IMR-90 (cell line): ENCODE data around the gene RER1. TPM values are rescaled to one million over a fixed set of nuclear protein-coding genes. Genes with fewer than 3 reads are reported as not detected.

Source experiments
- ATAC-seq: fragments of 200-7000 bp; cut with Tn5 transposase; 2 replicates; pipeline ENCODE4 v1.9.1; 2020; ENCODE audit warnings: low read depth, mild to moderate bottlenecking, moderate library complexity
- BruUV-seq: library from RNA; stranded (reverse); fragments of 400-500 nt; replicated peaks from 2 replicates; lab custom pipeline; 2021; lab: Mats Ljungman, UMichigan
- CTCF ChIA-PET: fragments of 300-600 bp; formaldehyde crosslinking; extraction: SDS; loops from one replicate; lab custom pipeline; 2021; ENCODE audit warnings: antibody characterized with exemption; lab: Yijun Ruan, JAX
- POLR2A ChIA-PET: fragments of 300-600 bp; sonication (Branson Sonifier 250); formaldehyde crosslinking; loops from one replicate; lab custom pipeline; 2022; ENCODE audit warnings: antibody characterized with exemption; ENCODE audit not compliant: unreplicated experiment; lab: Charles Lee
- DNase-seq: peaks from one replicate; pipeline ENCODE4 v3.0.0; 2013
- H2AFZ ChIP-seq: replicated peaks from 2 replicates; pipeline ENCODE3; 2013; ENCODE audit warnings: low read length, mild to moderate bottlenecking; ENCODE audit not compliant: poor library complexity
- H2AK5ac ChIP-seq: 2 replicates; pipeline ENCODE4 v1.6.1; 2013; ENCODE audit warnings: low read depth, low read length, inconsistent platforms
- H2AK9ac ChIP-seq: replicated peaks from 2 replicates; pipeline ENCODE3; 2013; ENCODE audit warnings: mild to moderate bottlenecking, low read depth, low read length, moderate library complexity; ENCODE audit not compliant: poor library complexity
- H2BK120ac ChIP-seq: 2 replicates; pipeline ENCODE4 v1.6.1; 2013; ENCODE audit warnings: low read depth, low read length, inconsistent platforms
- H2BK15ac ChIP-seq: 3 replicates; pipeline ENCODE4 v1.6.1; 2013; ENCODE audit warnings: low read depth, low read length, inconsistent platforms
- H2BK20ac ChIP-seq: 2 replicates; pipeline ENCODE4 v1.6.1; 2013; ENCODE audit warnings: low read depth, mild to moderate bottlenecking, inconsistent platforms, low read length, moderate library complexity
- H2BK5ac ChIP-seq: 2 replicates; pipeline ENCODE4 v1.6.1; 2013; ENCODE audit warnings: mild to moderate bottlenecking, low read depth, low read length, inconsistent platforms; ENCODE audit not compliant: poor library complexity, severe bottlenecking
- H3K14ac ChIP-seq: replicated peaks from 2 replicates; pipeline ENCODE4 v1.6.1; 2013; ENCODE audit warnings: low read depth, low read length, inconsistent platforms
- H3K18ac ChIP-seq: 2 replicates; pipeline ENCODE4 v1.6.1; 2013; ENCODE audit warnings: low read depth, low read length, control low read depth
- H3K23ac ChIP-seq: 2 replicates; pipeline ENCODE4 v1.6.1; 2013; ENCODE audit warnings: low read depth, low read length, inconsistent platforms
- H3K27ac ChIP-seq: 2 replicates; pipeline ENCODE4 v1.5.1; 2013; ENCODE audit warnings: mild to moderate bottlenecking, control low read depth, low read length; ENCODE audit not compliant: insufficient read depth
- H3K27me3 ChIP-seq: 2 replicates; pipeline ENCODE4 v1.6.1; 2013; ENCODE audit warnings: low read length; ENCODE audit not compliant: control insufficient read depth, insufficient read depth
- H3K36me3 ChIP-seq: 2 replicates; pipeline ENCODE4 v1.6.1; 2013; ENCODE audit warnings: low read length, mixed read lengths; ENCODE audit not compliant: control insufficient read depth, insufficient read depth
- H3K4ac ChIP-seq: 2 replicates; pipeline ENCODE4 v1.6.1; 2013; ENCODE audit warnings: low read depth, low read length, inconsistent platforms
- H3K4me1 ChIP-seq: 2 replicates; pipeline ENCODE4 v1.6.1; 2013; ENCODE audit warnings: low read length, mixed read lengths; ENCODE audit not compliant: control insufficient read depth, insufficient read depth
- H3K4me2 ChIP-seq: 2 replicates; pipeline ENCODE4 v1.6.1; 2013; ENCODE audit warnings: low read depth, mild to moderate bottlenecking, control low read depth, low read length, moderate library complexity
- H3K4me3 ChIP-seq: 2 replicates; pipeline ENCODE4 v1.5.1; 2013; ENCODE audit warnings: low read depth, mild to moderate bottlenecking, control low read depth, low read length, moderate library complexity; ENCODE audit not compliant: insufficient read depth
- H3K56ac ChIP-seq: 2 replicates; pipeline ENCODE4 v1.6.1; 2013; ENCODE audit warnings: low read length, inconsistent platforms; ENCODE audit not compliant: insufficient read depth; ENCODE audit errors: extremely low read depth
- H3K79me1 ChIP-seq, 2 experiments: 2 replicates each; pipeline ENCODE4 v1.6.1; 2013; ENCODE audit warnings: low read length in 2 of 2, inconsistent platforms in 1 of 2, low read depth in 1 of 2
- H3K9ac ChIP-seq: 2 replicates; pipeline ENCODE4 v1.6.1; 2013; ENCODE audit warnings: low read depth, low read length, control low read depth
- H3K9me1 ChIP-seq: 2 replicates; pipeline ENCODE4 v1.6.1; 2013; ENCODE audit warnings: low read length, inconsistent platforms; ENCODE audit not compliant: insufficient read depth
- H3K9me3 ChIP-seq: 2 replicates; pipeline ENCODE4 v1.6.1; 2013; ENCODE audit warnings: low read length; ENCODE audit not compliant: control insufficient read depth, insufficient read depth
- H4K20me1 ChIP-seq: 2 replicates; pipeline ENCODE4 v1.6.1; 2013; ENCODE audit warnings: low read length, inconsistent platforms; ENCODE audit not compliant: insufficient read depth
- H4K5ac ChIP-seq: 2 replicates; pipeline ENCODE4 v1.6.1; 2013; ENCODE audit warnings: mild to moderate bottlenecking, low read depth, low read length, control low read depth
- H4K8ac ChIP-seq, 2 experiments: 2 replicates each; pipeline ENCODE4 v1.6.1; 2013; ENCODE audit warnings: low read depth in 2 of 2, low read length in 2 of 2, control low read depth in 1 of 2, inconsistent platforms in 1 of 2
- H4K91ac ChIP-seq: 2 replicates; pipeline ENCODE4 v1.6.1; 2013; ENCODE audit warnings: low read depth, low read length, inconsistent platforms; ENCODE audit not compliant: insufficient read depth
- CEBPB ChIP-seq: IDR thresholded peaks from 2 replicates; pipeline ENCODE4 v1.6.1; 2012; ENCODE audit warnings: low read depth, low read length, improper control_type of control experiment
- CHD1 ChIP-seq: IDR thresholded peaks from 2 replicates; pipeline ENCODE4 v1.6.1; 2012; ENCODE audit warnings: low read depth, low read length, improper control_type of control experiment
- FOS ChIP-seq: fragments of 150-350 bp; IDR thresholded peaks from 2 replicates; pipeline ENCODE4 v1.6.1; 2016; ENCODE audit warnings: low read depth, low read length
- MAFK ChIP-seq: IDR thresholded peaks from 2 replicates; pipeline ENCODE4 v1.6.1; 2012; ENCODE audit warnings: low read depth, low read length, improper control_type of control experiment
- MAZ ChIP-seq: IDR thresholded peaks from 2 replicates; pipeline ENCODE4 v1.6.1; 2012; ENCODE audit warnings: low read depth, mild to moderate bottlenecking, low read length, improper control_type of control experiment, moderate library complexity, borderline replicate concordance
- MXI1 ChIP-seq: IDR thresholded peaks from 2 replicates; pipeline ENCODE4 v1.6.1; 2012; ENCODE audit warnings: low read depth, mild to moderate bottlenecking, low read length, moderate library complexity, borderline replicate concordance
- RAD21 ChIP-seq: IDR thresholded peaks from 2 replicates; pipeline ENCODE4 v1.6.1; 2012; ENCODE audit warnings: low read length, improper control_type of control experiment
- WGBS, 2 experiments: methylation state at CpG; one replicate each; pipeline versions ENCODE4 v1.1.5 to v1.1.7; 2013; ENCODE audit warnings: missing lambda C conversion rate in 2 of 2; ENCODE audit not compliant: insufficient read length in 1 of 2; ENCODE audit errors: extremely low coverage in 2 of 2; 5-methylcytosine and 5-hydroxymethylcytosine counted together
- dilution Hi-C: fragments of 300-500 bp; cut with HindIII; formaldehyde crosslinking; loops from one replicate; pipeline ENCODE4 v1.14.3; 2018; ENCODE audit warnings: low sequenced_read_pairs; ENCODE audit not compliant: unreplicated experiment
- in situ Hi-C: fragments of 300-500 bp; cut with MboI; formaldehyde crosslinking; loops from 3 replicates; pipeline ENCODE4 v1.14.3; 2019; ENCODE audit warnings: low sequenced_read_pairs, inconsistent platforms, mixed read lengths
- intact Hi-C: fragments of 100-400 bp; cut with micrococcal nuclease; formaldehyde crosslinking; loops from 2 replicates; pipeline ENCODE4 v1.10.0; 2022
- polyA plus RNA-seq, 3 experiments: library from polyadenylated mRNA; depleted of rRNA; stranded (reverse); fragments of >200 nt; gene quantifications; 2 replicates each; pipeline ENCODE4 v1.2.3, GENCODE V29; 2012; ENCODE audit warnings: low replicate concordance in 1 of 3
- total RNA-seq: library from RNA; depleted of rRNA; stranded (reverse); fragments of >200 nt; gene quantifications from 2 replicates; pipeline ENCODE4 v1.2.3, GENCODE V29; 2012
- TF ChIP-seq, protein P1 (sequence below): conservative IDR thresholded peaks from 2 replicates; pipeline ENCODE4 v1.5.1; 2012; ENCODE audit warnings: mild to moderate bottlenecking, low read depth, low read length, improper control_type of control experiment
- TF ChIP-seq, protein P2 (sequence below): fragments of 150-350 bp; IDR thresholded peaks from 2 replicates; pipeline ENCODE4 v1.6.1; 2016; ENCODE audit warnings: low read depth, mild to moderate bottlenecking, low read length, moderate library complexity, borderline replicate concordance

Gene RER1
- total and polyA plus RNA-seq, 2 of the 4 experiments (the other 2 are of a cell fraction), result 47.1 to 240 TPM

DNA sequence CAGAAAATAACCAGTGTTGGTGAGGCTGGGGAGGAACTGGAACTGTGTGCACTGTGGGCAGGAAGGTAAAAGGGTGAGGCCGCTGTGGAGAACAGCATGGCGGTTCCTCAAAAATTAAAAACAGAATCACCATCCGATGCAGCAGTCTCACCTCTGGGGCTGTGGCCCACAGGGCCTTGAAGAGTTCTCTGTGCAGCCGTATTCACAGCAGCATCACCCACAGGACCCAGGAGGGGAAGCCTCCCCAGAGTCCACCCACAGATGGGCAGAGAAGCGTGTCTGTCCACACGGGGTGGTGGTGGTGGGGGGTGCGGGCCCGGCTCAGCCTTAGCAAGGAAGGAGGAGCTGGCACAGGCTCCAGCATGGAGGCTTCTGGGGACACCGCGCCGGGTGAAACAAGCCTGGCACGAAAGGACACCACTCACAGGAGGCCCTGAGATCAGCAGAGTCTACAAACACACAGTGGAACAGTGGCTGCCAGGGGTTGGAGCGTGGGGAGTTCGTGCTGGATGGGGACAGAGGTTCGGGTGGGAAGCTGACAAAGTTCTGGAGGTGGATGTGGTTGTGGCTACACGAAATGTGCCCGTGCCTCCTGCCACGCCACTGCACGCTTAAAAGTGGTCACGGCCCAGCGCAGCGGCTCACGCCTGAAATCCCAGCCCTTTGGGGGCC, 11.8 kb upstream of the RER1 start:
- no peaks in the 10 kb centered on the region for H3K36me3 ChIP-seq
- no peak overlapping the region for H3K56ac ChIP-seq
- no peak overlapping the region for H3K4me3 ChIP-seq
- dilution Hi-C loops, result no loop called here
- peak overlapping the region; percentile 65 for H2AK9ac ChIP-seq
- no peak overlapping the region for H3K23ac ChIP-seq
- H4K8ac ChIP-seq, result no peak overlapping the region
- no peak overlapping the region for H2BK5ac ChIP-seq
- H3K27me3 ChIP-seq, result no peaks in the 10 kb centered on the region
- no peak for TF ChIP-seq MAFK
- TF ChIP-seq, protein P1, sequence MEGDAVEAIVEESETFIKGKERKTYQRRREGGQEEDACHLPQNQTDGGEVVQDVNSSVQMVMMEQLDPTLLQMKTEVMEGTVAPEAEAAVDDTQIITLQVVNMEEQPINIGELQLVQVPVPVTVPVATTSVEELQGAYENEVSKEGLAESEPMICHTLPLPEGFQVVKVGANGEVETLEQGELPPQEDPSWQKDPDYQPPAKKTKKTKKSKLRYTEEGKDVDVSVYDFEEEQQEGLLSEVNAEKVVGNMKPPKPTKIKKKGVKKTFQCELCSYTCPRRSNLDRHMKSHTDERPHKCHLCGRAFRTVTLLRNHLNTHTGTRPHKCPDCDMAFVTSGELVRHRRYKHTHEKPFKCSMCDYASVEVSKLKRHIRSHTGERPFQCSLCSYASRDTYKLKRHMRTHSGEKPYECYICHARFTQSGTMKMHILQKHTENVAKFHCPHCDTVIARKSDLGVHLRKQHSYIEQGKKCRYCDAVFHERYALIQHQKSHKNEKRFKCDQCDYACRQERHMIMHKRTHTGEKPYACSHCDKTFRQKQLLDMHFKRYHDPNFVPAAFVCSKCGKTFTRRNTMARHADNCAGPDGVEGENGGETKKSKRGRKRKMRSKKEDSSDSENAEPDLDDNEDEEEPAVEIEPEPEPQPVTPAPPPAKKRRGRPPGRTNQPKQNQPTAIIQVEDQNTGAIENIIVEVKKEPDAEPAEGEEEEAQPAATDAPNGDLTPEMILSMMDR, result no peak
- no peak for TF ChIP-seq CEBPB
- TF ChIP-seq RAD21, result no peak
- no peak for TF ChIP-seq MAZ
- no peak for TF ChIP-seq FOS
- TF ChIP-seq, protein P2, sequence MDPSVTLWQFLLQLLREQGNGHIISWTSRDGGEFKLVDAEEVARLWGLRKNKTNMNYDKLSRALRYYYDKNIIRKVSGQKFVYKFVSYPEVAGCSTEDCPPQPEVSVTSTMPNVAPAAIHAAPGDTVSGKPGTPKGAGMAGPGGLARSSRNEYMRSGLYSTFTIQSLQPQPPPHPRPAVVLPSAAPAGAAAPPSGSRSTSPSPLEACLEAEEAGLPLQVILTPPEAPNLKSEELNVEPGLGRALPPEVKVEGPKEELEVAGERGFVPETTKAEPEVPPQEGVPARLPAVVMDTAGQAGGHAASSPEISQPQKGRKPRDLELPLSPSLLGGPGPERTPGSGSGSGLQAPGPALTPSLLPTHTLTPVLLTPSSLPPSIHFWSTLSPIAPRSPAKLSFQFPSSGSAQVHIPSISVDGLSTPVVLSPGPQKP, result no peak
- no peak for TF ChIP-seq CHD1
- no peak for TF ChIP-seq MXI1
- no peak overlapping the region for H3K9ac ChIP-seq
- no peak overlapping the region for H2AK5ac ChIP-seq
- no peak overlapping the region for H3K27ac ChIP-seq
- no TSS peak for BruUV-seq
- no peaks in the 10 kb centered on the region for H3K9me3 ChIP-seq
- H3K4me2 ChIP-seq, result no peak overlapping the region
- DNase-seq (no peak), ATAC-seq (no peak)
- H4K20me1 ChIP-seq, result no peaks in the 10 kb centered on the region; the same call in 1 of the 2 replicates
- ChIA-PET CTCF (interaction anchor here (0.5 kb wide), 1 partner anchor 173 kb away, joined by 3 read pairs; no protein-coding TSS in a partner anchor), POLR2A (no interaction called here)
- no peaks in the 10 kb centered on the region for H3K79me1 ChIP-seq
- no peaks in the 10 kb centered on the region for H3K9me1 ChIP-seq
- H2BK20ac ChIP-seq, result no peak overlapping the region
- no peaks in the 10 kb centered on the region for H3K4me1 ChIP-seq
- no peak overlapping the region for H3K18ac ChIP-seq
- H2BK120ac ChIP-seq, result no peak overlapping the region
- H2AFZ ChIP-seq, result no peak overlapping the region
- H4K91ac ChIP-seq, result no peak overlapping the region
- H3K14ac ChIP-seq, result no peak overlapping the region
- H4K5ac ChIP-seq, result no peak overlapping the region
- H2BK15ac ChIP-seq, result no peak overlapping the region
- intact Hi-C loops, result loop anchor here (5.0 kb wide), 1 partner anchor 68 kb away; no protein-coding TSS in a partner anchor
- 95% methylated on average over 4 of the region's 23 CpGs; no CpG with 5 or more reads in 1 of the 2 experiments for WGBS, 2 experiments
- in situ Hi-C loops, result no loop called here
- no peak overlapping the region for H3K4ac ChIP-seq
